NCI-H2227 (cell line): ENCODE measurements around the gene PLS3.
A peak's percentile ranks its signal among the peaks of the same experiment; 100 is the strongest.

ENCODE experiments used
- DNase-seq: peaks from one replicate; lab custom pipeline; 2025; ENCODE audit not compliant: unreplicated experiment; lab: John Stamatoyannopoulos, UW

Gene PLS3, protein sequence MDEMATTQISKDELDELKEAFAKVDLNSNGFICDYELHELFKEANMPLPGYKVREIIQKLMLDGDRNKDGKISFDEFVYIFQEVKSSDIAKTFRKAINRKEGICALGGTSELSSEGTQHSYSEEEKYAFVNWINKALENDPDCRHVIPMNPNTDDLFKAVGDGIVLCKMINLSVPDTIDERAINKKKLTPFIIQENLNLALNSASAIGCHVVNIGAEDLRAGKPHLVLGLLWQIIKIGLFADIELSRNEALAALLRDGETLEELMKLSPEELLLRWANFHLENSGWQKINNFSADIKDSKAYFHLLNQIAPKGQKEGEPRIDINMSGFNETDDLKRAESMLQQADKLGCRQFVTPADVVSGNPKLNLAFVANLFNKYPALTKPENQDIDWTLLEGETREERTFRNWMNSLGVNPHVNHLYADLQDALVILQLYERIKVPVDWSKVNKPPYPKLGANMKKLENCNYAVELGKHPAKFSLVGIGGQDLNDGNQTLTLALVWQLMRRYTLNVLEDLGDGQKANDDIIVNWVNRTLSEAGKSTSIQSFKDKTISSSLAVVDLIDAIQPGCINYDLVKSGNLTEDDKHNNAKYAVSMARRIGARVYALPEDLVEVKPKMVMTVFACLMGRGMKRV

DNA sequence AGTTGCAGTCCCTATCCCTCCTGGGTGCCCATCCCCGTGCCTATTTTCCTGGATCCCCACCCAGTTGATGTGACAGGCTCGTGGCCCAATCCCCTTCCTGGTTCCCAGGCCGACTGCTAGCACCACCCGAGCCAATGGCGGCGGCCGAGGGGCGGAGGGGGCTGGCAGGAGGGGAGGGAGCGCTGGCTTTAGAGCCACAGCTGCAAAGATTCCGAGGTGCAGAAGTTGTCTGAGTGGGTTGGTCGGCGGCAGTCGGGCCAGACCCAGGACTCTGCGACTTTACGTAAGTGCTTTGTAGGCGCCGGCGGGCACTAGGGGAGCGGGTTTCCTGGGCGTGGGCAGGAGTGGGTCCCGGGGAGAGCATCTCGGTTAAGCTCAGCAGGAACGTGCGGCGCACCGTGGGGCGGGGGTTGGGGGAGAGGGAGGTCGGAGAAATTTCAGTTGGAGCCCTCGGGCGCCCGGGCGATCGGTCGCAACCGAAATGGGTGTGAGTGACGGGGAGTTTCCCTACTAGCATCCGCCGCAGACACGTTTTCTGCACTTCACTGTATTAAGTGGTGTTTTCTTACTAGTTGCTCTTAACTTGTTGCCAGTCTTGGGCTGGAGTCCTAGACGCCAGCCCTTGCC, at the start of gene PLS3:
Gene PLS3, plus strand, starts transcription at position 197 of the 627 bp plus-strand sequence. CDS start 49,077 bp downstream, outside the sequence.
- DNase-seq: peak; percentile 78

DNA sequence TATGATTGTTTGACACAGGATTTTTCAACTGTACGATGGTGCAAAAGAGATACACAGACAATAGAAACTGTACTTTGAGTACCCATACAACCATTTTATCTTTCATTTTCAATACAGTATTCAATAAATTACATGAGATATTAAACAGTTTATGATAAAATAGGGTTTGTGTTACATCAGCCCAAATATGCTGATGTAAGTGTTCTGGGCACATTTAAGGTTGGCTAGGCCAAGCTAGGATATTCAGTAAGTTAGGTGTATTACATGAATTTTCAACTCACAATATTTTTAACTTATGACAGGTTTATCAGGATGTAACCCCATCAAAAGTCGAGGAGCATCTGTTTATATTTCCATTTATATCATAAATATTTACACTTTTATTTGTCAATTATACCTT, 42.9 kb upstream of the PLS3 start:
- no peak for DNase-seq

DNA sequence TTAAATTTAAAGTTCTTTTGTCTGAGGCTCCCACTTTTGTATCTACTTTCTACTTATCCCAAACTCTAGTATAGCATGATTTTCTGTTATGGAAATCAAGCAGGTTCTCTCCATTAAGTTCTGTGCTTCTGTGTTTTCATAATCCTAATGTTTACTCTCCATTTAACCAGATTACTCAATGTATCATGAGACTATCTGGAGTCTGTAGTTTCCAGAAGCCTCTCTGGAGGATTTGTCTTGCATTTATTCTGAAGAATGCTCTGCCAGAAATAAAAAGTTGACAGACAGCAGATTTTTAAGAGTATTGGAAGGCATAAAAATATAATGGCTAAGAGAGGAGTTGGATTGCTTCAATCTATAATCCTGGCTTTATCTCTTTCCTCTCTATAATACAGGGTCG, 39.2 kb upstream of the PLS3 start:
- DNase-seq: no peak

DNA sequence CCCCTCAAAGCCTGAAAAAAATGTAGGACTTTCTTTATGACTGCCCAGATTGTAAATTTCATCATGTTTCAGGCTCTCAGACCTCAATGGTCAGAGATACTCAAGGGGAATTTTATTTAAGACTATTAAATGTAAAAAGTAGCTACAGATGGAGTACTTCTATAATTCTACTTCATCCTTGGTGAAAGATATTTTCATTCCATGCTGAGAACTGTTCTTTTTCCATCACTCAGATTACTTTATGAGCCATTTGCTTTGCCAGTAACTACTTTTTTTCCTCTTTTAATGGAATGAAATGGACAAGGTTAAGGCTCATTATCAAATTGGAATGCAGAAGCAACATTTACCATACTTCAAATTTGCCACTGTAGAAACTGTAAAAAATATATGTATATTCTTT, 38.0 kb upstream of the PLS3 start:
- DNase-seq: no peak

DNA sequence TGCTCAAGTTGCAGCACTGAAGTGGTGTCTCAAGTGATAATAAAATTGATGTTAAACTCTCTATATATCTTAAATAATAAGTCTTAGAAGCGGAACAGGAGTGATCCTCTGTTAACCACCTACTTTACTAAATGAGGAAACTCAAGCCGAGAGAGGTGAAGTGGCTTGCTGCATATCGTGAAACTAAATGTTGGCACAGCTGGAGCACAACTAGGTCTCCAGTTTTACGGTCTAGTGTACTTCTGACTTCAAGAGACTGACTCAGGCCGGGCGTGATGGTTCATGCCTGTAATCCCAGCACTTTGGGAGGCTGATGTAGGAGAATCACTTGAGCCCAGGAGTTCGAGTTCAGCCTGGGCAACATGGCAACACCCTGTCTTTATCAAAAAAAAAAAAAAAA, 35.5 kb upstream of the PLS3 start:
- peak; percentile 14 for DNase-seq

DNA sequence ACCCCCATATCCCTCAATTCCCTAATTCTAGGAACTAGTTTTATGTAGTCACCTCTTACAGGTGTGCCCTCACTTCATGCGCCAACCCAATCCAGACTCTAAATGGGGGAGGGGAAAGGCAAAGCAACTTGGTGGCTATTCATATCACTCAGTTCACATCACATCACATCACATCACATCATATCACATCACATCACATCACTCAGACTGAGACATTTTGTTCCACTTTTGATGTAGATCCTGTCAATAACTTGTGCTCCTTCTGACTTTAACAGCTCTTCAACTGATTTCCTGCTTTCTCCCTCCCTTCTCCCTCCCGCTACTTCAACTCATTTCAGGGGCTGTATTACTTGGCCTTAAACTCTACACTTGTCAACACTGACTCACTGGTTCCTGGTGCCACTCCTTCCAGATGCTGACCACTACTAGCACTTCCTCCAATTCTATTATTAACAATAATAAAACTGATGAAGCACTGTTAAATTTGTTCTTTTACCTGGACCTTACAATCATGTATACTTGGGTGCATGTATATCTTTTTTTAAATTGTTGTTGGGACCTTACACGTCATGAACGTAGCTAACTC, 29.1 kb upstream of the PLS3 start:
- DNase-seq: no peak

DNA sequence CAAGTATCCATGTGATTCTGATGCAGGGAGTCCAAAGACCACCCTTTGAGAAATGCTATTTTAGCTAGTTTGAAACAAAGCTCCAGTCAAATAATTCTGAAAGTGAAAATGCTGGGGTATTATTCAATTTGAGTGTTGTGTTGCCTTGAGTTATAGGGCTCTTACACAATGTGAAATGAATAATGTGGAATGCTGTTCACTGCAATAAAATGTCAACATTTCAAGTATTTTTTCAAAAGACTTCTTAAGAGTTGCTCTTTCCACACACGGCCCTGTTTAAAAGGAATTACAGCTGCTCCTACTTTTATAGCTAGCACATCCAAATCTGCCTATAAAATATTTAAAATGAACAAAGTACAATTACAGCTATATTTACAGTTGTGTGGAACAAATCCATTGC, 27.5 kb upstream of the PLS3 start:
- no peak for DNase-seq

DNA sequence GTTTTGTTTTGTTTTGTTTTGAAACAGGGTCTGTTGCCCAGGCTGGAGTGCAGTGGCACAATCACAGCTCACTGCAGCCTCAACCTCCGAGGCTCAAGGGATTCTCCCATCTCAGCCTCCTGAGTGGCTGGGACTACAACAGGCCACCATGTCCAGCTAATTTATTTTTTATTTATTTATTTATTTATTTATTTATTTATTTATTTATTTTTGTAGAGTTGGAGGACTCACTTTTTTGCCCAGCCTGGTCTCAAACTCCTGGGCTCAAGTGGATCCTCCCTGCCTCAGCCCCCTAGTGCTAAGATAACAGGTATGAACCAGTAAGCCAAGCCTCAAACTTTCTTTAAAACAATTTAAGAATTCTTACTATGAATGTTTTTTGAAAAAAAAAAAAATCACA, 26.6 kb upstream of the PLS3 start:
- no peak for DNase-seq

DNA sequence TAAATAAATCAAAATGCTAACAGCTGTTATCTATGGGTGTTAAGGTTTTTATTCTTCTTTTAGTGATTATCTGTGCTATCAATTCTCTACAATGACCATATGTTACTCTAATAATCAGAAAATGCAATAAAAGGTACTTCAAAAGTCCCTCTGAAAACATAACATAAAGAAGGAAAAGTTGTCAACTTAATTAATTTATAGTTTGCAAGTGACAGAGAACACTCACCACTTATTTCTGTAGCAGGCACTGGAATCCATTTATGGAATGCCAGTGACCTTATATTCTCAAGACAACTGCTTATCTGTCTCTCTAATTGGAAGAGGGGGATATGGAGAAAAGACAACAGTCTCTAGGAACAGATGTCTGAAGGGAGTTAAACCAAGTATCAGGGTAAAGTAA, 25.6 kb upstream of the PLS3 start:
- no peak for DNase-seq

DNA sequence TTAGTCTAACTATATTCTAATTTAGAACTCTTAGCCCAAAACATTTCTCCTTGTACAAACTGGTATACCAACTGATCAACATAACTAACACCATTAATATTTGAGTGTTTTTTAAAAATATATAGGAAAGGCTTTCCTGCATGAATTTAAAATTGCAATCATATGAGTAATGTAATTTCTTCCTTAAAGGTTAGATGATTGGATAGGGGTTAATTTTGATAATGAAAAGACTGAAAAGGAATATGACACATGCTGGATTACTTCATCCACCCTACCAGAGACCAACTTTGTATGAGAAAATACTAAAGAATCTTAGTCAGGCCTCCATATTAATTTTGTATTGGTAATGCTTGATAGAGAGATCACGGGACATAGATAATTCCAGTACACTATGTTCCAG, 25.1 kb upstream of the PLS3 start:
- DNase-seq: no peak

DNA sequence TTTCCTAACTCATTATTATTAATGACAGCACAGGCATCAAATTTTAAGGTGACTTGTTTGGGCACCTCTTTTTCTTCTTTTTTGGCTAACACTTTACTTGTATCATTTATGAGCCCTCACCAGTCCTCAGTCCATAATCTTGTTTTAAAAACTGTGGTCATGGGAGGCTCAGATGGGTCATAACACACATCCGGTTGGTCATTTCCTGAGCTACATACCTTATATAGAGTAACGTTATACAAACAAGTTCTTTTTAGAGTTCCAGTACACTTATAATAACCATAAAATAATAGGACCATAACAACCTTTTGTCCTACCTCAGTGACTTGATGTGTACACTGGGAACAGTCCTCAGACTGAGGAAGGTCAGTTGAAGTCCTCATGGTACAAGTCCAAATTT, 21.1 kb upstream of the PLS3 start:
- DNase-seq: no peak

DNA sequence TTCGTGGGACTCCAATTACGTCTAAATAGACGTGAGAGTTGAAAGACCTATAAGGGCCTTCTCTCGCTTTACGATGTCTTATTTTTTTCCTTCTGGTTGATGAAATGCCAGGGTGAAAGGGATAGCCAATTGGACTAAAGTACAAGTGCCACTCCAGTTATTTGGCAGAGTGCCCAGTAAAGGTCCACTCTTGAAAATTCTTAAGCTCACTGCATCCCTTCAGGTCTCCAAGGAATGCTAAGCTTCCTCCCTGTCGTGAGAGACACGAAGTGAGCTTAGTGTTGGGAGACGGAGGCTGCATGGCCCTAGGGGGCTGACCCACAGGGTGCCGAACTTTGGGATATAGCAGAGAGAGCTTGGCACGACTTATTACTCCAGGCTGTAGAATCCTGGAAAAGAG, 19.9 kb upstream of the PLS3 start:
- peak; percentile 38 for DNase-seq

DNA sequence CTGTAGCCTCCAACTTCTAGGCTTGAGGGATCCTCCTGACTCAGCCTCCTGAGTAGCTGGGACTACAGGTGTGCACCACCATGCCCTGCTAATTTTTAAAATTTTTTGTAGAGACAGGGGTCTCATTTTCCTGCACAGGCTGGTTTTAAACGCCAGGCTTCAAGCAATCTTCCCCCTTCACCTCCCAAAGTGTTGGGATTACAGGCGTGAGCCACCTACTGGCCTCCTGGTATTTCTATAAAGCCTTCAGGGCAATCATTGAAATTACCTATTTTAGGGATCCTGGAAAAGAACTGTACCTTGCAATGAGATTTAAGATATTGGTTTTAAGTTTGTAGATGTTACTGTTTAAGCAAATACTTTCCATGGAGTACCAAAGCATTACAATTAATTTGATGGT, 13.5 kb upstream of the PLS3 start:
- peak; percentile 14 for DNase-seq

DNA sequence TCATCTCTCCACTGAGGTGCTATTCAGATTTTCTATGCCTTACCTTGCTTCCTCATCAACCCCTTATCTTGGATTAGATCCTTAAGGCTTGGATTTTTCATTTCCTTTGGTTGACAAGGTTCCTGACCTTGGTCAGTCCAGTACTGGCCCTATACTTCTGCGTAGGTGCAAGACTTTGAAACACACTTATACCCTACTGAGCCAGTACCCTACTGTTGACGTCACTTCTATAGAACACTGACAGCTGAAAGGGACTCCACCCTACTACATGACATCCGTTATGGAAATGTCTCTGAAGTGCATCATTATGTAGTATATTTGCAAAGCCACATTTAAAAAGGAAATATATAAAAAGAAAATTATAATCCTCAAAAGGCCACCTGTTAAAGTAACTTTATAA, 12.0 kb upstream of the PLS3 start:
- DNase-seq: no peak

DNA sequence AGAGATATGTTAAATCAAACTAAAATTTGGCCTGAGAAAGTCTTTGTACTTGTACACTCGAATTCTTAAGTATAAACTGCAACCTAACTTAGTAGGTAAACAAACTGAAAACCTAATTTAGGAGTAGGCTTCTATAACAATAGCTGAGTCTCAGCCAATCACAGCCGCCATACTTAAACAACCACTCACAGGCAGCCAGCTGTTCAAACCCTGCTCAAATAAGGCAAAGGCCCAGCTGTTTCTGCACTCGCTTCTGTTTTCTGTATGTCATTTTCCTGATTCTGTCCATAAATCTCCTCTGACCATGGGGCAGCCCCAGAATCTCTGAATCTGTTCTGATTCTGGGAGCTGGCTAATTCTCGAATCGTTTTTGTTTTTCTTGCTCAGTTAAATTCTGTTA, 7.8 kb upstream of the PLS3 start:
- DNase-seq: peak; percentile 22

DNA sequence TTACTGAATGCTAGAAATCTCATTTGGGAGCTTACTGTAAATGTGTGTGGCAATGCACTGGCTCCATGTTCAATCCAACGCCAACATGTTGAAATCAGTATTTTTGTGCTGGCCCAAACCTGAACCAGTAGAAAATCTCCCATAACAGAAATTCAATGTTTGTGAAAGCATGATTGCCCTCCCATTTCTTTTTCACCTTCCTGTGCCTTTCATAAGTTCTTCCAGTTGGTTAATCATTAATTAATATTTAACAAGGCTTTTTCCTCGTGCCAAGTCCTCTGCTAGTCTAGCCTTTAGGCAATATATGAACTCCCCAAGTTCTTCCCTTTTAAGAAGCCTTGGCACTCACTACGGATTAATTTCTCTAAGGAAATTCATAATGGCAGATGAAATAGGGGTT, 1.3 kb upstream of the PLS3 start:
- no peak for DNase-seq

DNA sequence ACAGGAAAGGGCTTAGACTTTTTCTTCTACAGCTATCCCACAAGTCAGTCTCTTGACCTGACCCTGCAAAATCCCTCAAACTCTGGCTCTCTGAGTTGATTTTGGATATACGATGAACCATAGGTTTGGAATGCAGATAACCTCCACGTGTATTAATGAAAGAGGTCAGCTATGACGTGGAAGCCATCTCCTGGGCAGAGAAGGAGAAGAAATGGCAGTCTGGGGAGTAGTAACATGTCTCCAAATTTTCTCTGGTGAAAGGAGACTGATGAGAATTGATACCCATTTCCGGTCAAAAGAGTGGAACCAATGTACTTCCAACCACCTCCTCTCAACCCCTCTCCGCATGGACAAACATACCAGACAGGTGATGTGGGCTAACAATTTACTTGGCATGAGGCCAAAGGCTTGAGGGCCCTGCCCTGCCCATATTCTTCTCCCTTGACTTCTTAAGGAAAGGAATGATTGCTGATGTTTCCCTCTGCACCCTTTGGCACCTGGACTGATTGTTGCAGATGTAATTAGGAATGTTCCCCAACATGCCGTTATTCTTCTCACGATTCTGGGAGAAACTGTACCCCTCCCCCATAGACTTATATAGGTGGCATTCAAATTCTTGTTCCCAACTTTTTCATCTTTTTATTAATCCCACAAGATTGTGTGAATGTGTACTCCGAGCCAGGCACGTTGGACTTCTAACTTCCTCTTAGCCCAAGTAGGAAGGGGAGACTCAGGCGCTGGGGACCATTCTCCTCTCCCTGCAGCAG, 580 bp upstream of the PLS3 start:
- DNase-seq: no peak

DNA sequence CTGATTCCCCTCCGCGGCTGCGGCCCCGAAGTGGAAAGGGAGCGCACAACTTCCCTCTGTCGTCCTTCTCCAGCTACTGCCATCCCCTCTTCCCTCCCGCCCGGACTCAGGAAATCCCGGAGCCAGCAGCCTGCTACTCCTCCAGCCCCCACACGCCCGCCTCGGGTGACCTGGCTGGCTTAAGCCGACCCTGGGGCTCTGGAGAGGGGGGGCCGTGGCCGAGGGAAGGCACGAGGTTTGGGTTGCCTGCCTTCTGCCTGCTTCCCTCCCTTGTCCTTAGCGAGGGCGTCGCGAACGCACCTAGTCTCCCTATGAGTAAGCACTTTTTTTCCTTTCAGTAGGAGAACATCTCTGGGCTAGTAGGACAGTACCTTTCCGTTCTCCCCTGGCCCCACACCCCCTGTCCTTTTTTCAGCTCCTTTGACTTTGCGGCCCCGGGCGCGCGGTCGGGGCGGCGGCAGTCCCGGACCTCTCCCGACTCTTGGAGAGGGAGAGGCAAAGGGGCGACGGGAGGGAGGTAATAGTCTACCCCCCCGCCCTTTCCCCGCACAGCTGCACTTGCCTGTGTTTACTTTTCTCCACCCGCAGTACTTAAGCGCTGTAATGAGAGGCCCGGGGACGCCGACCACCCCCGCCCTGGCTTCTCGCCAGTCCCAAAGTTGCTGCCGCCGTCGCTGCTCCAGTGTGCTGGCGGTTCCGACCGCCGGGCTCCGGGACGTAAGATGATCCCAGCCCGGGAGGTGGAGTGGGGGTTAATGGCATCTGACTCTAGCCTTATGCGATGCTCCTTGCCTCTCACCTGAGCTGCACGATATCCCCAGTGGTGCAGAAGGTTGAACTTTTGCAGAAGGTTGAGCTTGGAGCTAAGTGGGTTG, 868 bp downstream of the PLS3 start:
- DNase-seq: peak; percentile 32

DNA sequence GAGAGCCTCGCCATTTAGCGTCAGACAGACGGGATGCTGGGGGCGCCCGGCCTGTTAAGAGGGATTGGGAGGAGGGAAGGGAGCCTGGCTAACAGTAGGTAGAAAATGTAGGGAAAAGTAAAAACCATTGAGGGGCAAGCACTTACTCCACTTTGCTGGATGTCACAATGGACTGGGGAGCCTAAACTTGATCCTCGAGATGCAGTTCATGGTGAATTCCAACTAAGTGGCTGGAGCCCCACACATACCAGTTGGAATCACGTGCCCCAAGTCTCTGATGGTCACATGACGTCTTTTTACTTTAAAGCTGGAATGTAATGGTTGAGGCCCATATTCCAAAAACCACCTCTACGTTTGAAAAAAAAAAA, 1.5 kb downstream of the PLS3 start:
- peak; percentile 29 for DNase-seq

DNA sequence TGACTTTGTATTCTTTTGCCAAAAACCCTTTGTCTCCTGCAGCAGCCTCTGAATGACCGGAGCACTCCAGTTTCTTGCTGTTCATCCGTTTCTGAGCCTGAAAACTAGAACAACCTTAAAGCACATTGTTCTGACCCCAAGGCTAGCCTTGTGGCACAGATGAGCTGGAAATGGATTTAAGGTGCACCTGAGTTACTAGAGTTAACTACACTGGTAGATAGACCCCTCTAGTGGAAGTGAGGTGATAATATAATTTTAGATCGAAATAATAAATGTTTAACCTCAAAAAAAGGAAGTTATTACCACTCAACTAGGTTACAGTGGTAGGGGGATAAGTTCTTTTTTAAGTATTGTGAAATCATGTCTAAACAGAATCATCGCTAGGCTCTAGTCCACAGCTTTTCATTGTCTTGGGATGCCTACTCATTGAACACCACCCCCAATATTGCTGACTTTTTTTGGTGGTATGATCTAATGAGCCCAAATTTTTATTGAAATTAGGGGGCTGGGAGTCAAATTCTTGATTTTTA, 2.7 kb downstream of the PLS3 start:
- no peak for DNase-seq
